Mucosa of stomach (tissue), 1 donor: ENCODE data around the gene ATP6V1C2.

ENCODE experiments used
- H3K27me3 ChIP-seq: one replicate; pipeline ENCODE4 v1.7.0; 2013; ENCODE audit warnings: mild to moderate bottlenecking, low read length; ENCODE audit not compliant: control insufficient read depth, insufficient read depth
- H3K36me3 ChIP-seq: one replicate; pipeline ENCODE4 v1.7.0; 2013; ENCODE audit warnings: low read length; ENCODE audit not compliant: control insufficient read depth, insufficient read depth
- H3K4me1 ChIP-seq: one replicate; pipeline ENCODE4 v1.7.0; 2013; ENCODE audit warnings: mild to moderate bottlenecking, low read length; ENCODE audit not compliant: control insufficient read depth, insufficient read depth
- H3K4me3 ChIP-seq: one replicate; pipeline ENCODE4 v1.7.0; 2013; ENCODE audit warnings: low read length
- H3K9ac ChIP-seq: one replicate; pipeline ENCODE4 v1.7.0; 2013; ENCODE audit warnings: mild to moderate bottlenecking, low read length, moderate library complexity
- H3K9me3 ChIP-seq: one replicate; pipeline ENCODE4 v1.7.0; 2013; ENCODE audit warnings: mild to moderate bottlenecking, low read length, moderate library complexity; ENCODE audit not compliant: control insufficient read depth
- donor health status: Pancreatic carcinoma.

The ATP6V1C2 gene

GRCh38 chr2:10707831-10708230 is 13.6 kb upstream of the ATP6V1C2 start:
- no peaks in the 10 kb centered on the region for H3K36me3 ChIP-seq
- no peaks in the 10 kb centered on the region for H3K4me1 ChIP-seq
- no peak overlapping the region for H3K4me3 ChIP-seq
- peaks cover 6% of the 10 kb centered on the region for H3K27me3 ChIP-seq
- no peaks in the 10 kb centered on the region for H3K9me3 ChIP-seq
- no peak overlapping the region for H3K9ac ChIP-seq

DNA sequence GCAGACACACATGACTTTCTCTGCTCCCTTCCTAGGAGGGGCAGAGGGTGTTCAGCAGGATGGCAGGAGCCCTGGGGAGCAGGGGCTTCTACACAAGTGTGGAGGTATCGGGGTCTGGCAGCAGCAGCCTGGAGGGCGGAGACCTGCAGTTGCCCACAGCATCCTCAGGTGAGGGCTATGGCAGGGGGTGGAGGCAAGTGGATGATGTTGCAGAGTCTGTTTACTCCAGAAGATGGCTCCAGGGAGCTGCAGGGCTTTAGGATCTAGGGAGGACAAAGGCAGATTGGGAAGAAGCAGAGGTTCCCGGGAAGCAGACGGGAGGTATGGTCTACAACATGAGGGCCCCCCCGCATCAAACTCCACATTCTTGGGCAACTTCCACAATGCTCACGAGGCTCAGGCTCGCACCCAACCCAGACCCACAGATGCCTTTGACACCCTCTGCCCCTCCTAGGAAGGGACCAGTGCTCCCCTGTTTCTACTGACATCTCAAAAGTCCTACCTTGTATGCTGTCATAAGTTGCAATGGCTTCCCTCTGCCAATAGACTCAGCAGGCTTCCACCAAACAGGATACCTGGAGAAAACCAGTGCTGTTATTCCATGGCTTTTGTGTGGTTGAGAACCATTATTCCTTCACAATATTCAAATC is 12.0 kb upstream of the ATP6V1C2 start:
- no peaks in the 10 kb centered on the region for H3K9me3 ChIP-seq
- H3K27me3 ChIP-seq = peaks cover 10% of the 10 kb centered on the region
- H3K36me3 ChIP-seq = no peaks in the 10 kb centered on the region
- H3K9ac ChIP-seq = no peak overlapping the region
- H3K4me3 ChIP-seq = no peak overlapping the region
- H3K4me1 ChIP-seq = no peaks in the 10 kb centered on the region

DNA sequence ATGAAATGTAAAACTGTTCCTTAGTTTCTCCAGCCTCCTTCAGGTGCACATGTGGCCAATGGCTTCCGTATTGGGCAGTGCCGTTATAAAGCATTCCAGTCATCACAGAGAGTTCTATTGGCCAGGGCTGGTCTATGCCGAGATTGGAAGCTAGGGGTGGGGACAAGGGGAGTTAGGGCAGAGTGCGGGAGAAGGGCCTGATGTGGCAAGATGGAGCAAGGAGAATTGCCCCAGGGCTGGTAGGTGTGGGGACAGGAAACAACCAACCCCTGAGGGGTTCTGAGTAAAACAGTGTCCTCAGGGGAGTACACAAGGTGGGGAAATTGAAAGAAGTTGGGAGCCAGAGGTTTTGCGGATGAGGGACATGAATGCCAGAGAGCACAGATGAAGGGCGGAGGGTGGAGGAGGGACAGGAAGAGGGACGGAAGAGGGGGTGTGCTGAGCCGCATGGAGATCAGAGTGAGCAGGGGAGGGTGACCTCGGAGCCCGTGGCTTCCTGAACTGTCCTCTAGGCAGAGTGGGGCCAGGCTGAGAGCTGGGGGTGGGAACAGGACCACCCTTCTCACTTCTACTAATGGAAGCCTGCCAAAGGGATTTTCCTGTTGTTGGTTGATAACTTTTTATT is 9.1 kb upstream of the ATP6V1C2 start:
- Histone ChIP-seq H3K4me1 (no peaks in the 10 kb centered on the region), H3K9me3 (no peaks in the 10 kb centered on the region), H3K27me3 (peaks cover 10% of the 10 kb centered on the region), H3K4me3 (no peak overlapping the region), H3K36me3 (no peaks in the 10 kb centered on the region), H3K9ac (no peak overlapping the region)

DNA sequence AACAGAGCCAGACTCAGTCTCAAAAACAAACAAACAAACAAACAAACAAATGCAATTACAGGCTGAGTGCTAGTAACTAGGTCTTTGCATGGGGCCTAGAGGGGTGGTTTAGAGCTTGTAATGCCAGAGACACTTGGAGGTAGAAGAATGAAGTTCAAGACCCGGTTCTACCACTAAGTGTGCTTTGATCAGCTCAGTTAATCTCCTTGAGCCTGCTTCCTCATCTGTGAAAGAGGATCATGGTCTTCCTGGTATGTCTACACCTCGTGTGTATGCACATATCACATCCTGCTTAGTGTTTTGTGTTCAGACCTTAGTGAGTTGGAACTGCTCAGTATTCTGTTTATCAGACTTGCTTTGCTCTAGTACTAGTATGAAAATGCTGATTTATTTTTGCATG is 4.8 kb upstream of the ATP6V1C2 start:
- Histone ChIP-seq H3K9ac (no peak overlapping the region), H3K27me3 (peaks cover 22% of the 10 kb centered on the region), H3K4me3 (no peak overlapping the region), H3K4me1 (peaks cover under 1% of the 10 kb centered on the region), H3K36me3 (no peaks in the 10 kb centered on the region), H3K9me3 (no peaks in the 10 kb centered on the region)

DNA sequence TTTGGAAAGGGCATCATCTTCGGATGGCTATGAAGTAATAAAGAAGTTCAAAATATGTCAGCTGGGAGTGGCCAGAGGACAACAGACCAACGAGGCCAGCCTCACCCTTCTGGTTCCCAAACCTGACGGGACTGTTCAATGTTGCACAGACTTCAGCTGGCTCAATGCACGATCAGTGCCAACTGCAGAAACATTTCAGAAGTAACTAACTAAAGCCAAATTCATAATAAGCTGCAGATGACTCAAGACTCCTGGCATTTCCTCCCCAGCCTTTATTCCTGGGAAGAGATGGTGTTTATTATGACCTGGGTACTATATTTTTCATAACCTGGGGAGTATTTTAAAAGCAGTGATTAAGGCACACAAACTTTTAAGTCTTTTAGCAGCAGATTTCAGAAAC is 3.8 kb upstream of the ATP6V1C2 start:
- H3K4me1 ChIP-seq = peaks cover 11% of the 10 kb centered on the region
- peaks cover 32% of the 10 kb centered on the region for H3K27me3 ChIP-seq
- H3K36me3 ChIP-seq = no peaks in the 10 kb centered on the region
- no peak overlapping the region for H3K4me3 ChIP-seq
- no peaks in the 10 kb centered on the region for H3K9me3 ChIP-seq
- H3K9ac ChIP-seq = no peak overlapping the region

- Histone ChIP-seq H3K9ac (no peak overlapping the region), H3K36me3 (no peaks in the 10 kb centered on the region), H3K27me3 (peaks cover 42% of the 10 kb centered on the region), H3K4me1 (peaks cover 11% of the 10 kb centered on the region), H3K4me3 (no peak overlapping the region), H3K9me3 (no peaks in the 10 kb centered on the region)
These were observed 1.1 kb upstream of the ATP6V1C2 start for GRCh38 chr2:10720306-10720705.

DNA sequence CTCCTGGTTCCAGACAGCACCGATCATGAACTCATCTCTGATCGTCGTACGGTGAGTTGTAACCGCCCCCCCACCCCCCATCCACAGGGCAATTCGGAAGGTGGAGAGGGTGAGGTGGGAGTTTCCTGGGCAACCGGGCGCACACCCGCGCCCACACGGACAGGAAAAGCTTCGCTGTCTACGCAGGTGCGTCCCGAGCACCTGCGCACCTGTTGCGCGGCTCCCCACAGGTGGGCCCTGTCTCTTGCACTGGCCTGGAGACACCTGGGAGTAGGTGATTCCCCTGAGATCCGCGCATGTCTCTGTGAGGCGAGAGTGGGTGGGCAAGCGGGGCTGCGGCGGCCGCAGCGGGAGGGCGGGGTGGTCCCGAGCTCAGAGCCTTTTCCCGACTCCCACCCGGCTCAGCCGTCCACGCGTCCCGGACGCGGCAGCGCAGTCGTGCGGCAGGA is 459 bp upstream of the ATP6V1C2 start:
- H3K9ac ChIP-seq = no peak overlapping the region

DNA sequence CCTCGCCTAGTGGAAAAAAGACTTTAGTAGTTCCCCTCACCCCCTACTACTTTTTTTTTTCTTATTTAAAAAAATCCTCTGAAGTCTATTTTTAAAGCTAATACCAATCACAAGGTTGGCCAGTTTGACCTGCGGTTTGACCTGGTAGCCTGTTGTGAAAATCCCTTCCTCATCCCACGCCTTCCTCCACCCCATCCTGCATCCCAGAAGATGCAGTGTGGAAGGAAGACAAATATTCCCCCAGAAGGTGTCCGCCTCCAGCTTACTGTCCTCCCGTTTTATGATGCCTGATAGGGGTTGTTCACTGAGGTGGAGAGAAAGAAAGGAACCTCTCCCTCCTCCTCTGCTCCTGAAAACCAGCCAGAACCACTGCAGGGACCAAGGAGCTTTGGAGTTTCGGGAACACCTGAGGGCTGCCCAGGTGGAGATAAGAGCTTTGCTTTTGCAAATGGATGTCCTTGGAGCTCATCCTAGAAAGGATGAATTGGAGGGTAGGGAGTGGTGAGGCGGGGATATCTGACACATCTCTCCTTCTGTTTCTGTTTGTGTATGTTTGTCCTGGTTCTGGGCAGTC is 909 bp downstream of the ATP6V1C2 start:
- Histone ChIP-seq H3K36me3 (no peaks in the 10 kb centered on the region), H3K27me3 (peaks cover 47% of the 10 kb centered on the region), H3K4me1 (peaks cover 11% of the 10 kb centered on the region), H3K9ac (no peak overlapping the region), H3K9me3 (no peaks in the 10 kb centered on the region), H3K4me3 (no peak overlapping the region)

More for the DNA sequence above, 459 bp upstream of the ATP6V1C2 start:
- no peaks in the 10 kb centered on the region for H3K36me3 ChIP-seq
- H3K9me3 ChIP-seq = no peaks in the 10 kb centered on the region
- no peak overlapping the region for H3K4me3 ChIP-seq
- peaks cover 42% of the 10 kb centered on the region for H3K27me3 ChIP-seq
- peaks cover 11% of the 10 kb centered on the region for H3K4me1 ChIP-seq

GRCh38 chr2:10732924-10733565 is 11.6 kb downstream of the ATP6V1C2 start:
- Histone ChIP-seq H3K27me3 (no peaks in the 10 kb centered on the region), H3K4me3 (no peak overlapping the region), H3K4me1 (no peaks in the 10 kb centered on the region), H3K9me3 (no peaks in the 10 kb centered on the region), H3K9ac (no peak overlapping the region), H3K36me3 (no peaks in the 10 kb centered on the region)

- Histone ChIP-seq H3K4me1 (no peaks in the 10 kb centered on the region), H3K4me3 (no peak overlapping the region), H3K36me3 (no peaks in the 10 kb centered on the region), H3K27me3 (no peaks in the 10 kb centered on the region), H3K9ac (no peak overlapping the region), H3K9me3 (no peaks in the 10 kb centered on the region)
These were observed 12.1 kb downstream of the ATP6V1C2 start for GRCh38 chr2:10733566-10733925.

DNA sequence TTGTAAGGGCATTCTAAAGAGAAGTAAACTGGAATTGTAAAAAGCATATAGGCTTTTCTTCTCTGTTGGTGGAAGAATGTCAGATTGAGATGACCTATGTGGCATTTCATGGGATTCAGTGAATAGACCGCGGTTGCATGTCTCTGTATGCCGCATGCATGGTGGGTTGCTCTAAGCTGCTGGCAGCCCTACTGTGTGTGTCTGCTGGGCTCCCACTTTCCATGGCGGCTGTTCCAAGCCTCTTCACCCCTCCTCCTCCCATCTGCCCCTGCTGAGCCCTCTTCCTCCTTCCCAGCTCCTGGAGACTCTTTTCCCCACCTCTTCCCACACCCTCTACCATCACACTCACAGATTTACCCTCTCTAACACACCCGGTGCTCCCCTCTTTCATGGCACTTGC is 12.6 kb downstream of the ATP6V1C2 start:
- Histone ChIP-seq H3K9me3 (no peaks in the 10 kb centered on the region), H3K27me3 (no peaks in the 10 kb centered on the region), H3K9ac (no peak overlapping the region), H3K36me3 (no peaks in the 10 kb centered on the region), H3K4me1 (no peaks in the 10 kb centered on the region), H3K4me3 (no peak overlapping the region)

- Histone ChIP-seq H3K4me3 (no peak overlapping the region), H3K36me3 (no peaks in the 10 kb centered on the region)
These were observed 16.8 kb downstream of the ATP6V1C2 start for GRCh38 chr2:10738192-10738591.

More at GRCh38 chr2:10738192-10738591, 16.8 kb downstream of the ATP6V1C2 start:
- no peaks in the 10 kb centered on the region for H3K27me3 ChIP-seq
- H3K9ac ChIP-seq = no peak overlapping the region
- no peaks in the 10 kb centered on the region for H3K4me1 ChIP-seq
- H3K9me3 ChIP-seq = no peaks in the 10 kb centered on the region
